HepG2 (cell line): ENCODE measurements around the gene VEZF1. TPM values are rescaled to one million over a fixed set of nuclear protein-coding genes. Genes with fewer than 3 reads are reported as not detected.

Source experiments
- ATF1 ChIP-seq: IDR thresholded peaks from 2 replicates; pipeline ENCODE4 v1.6.1; 2016; ENCODE audit warnings: mild to moderate bottlenecking, control low read depth
- CEBPB ChIP-seq: IDR thresholded peaks from 2 replicates; pipeline ENCODE4 v1.6.1; 2011; ENCODE audit warnings: low read depth, low read length, improper control_type of control experiment, borderline replicate concordance
- GLMP ChIP-seq: sonication (generic); formaldehyde crosslinking; IDR thresholded peaks from 2 replicates; pipeline ENCODE4 v1.9.0; 2021; ENCODE audit warnings: missing genetic modification reagents, mild to moderate bottlenecking, borderline replicate concordance
- GZF1 ChIP-seq: sonication (generic); formaldehyde crosslinking; IDR thresholded peaks from 2 replicates; pipeline ENCODE4 v1.5.1; 2020; ENCODE audit warnings: mild to moderate bottlenecking, missing genetic modification reagents
- NCOA2 ChIP-seq: sonication (generic); formaldehyde crosslinking; IDR thresholded peaks from 2 replicates; pipeline ENCODE4 v1.8.0; 2022; ENCODE audit warnings: inconsistent platforms
- RARA ChIP-seq: IDR thresholded peaks from 2 replicates; pipeline ENCODE4 v1.6.1; 2016; ENCODE audit warnings: missing genetic modification reagents, missing compliant biosample characterization
- RARG ChIP-seq: sonication (generic); formaldehyde crosslinking; IDR thresholded peaks from 2 replicates; pipeline ENCODE4 v1.4.0; 2020; ENCODE audit warnings: low read depth, mild to moderate bottlenecking, missing genetic modification reagents
- SRSF1 ChIP-seq: fragments of 200-400 bp; formaldehyde crosslinking; optimal IDR thresholded peaks from 2 replicates; pipeline ENCODE3; 2017; ENCODE audit warnings: mild to moderate bottlenecking, low read depth, low read length, moderate library complexity
- U2AF1 ChIP-seq: fragments of 200-400 bp; formaldehyde crosslinking; optimal IDR thresholded peaks from 2 replicates; pipeline ENCODE3; 2017; ENCODE audit warnings: mild to moderate bottlenecking, low read depth, low read length
- ZNF101 ChIP-seq: sonication (generic); formaldehyde crosslinking; IDR thresholded peaks from 2 replicates; pipeline ENCODE4 v1.4.0; 2020; ENCODE audit warnings: mild to moderate bottlenecking, low read depth, missing genetic modification reagents, borderline replicate concordance
- ZNF207 ChIP-seq: fragments of 450-650 bp; IDR thresholded peaks from 2 replicates; pipeline ENCODE4 v1.6.1; 2016; ENCODE audit warnings: antibody characterized with exemption, borderline replicate concordance
- ZNF24 ChIP-seq: fragments of 450-650 bp; IDR thresholded peaks from 2 replicates; pipeline ENCODE4 v1.6.1; 2017; ENCODE audit warnings: antibody characterized with exemption, mild to moderate bottlenecking
- ZNF780A ChIP-seq: sonication (generic); formaldehyde crosslinking; IDR thresholded peaks from 2 replicates; pipeline ENCODE4 v1.8.0; 2022; ENCODE audit warnings: mild to moderate bottlenecking, missing genetic modification reagents, moderate library complexity
- ZNF841 ChIP-seq: sonication (generic); formaldehyde crosslinking; IDR thresholded peaks from 2 replicates; pipeline ENCODE4 v1.8.1; 2023; ENCODE audit warnings: missing genetic modification reagents, borderline replicate concordance
- polyA plus RNA-seq, 8 experiments: library from polyadenylated mRNA; depleted of rRNA in 3 of 8; stranded (reverse) in 7 of 8; unstranded in 1 of 8; fragments of >200 nt; fragmentation: Illumina TruSeq in 4 of 8; extraction: Trizol in 4 of 8; gene quantifications; 2 replicates each; pipeline versions ENCODE4 v1.2.1 to v1.2.3, GENCODE V29; 2011 to 2016; ENCODE audit warnings: low read depth in 4 of 8, missing spikeins in 1 of 8, mixed read lengths in 1 of 8; ENCODE audit not compliant: insufficient read depth in 1 of 8
- total RNA-seq, 5 experiments: library from RNA; depleted of rRNA; stranded (reverse); fragments of >200 nt; fragmentation: Illumina TruSeq; extraction: Trizol; gene quantifications; 2 replicates each; pipeline ENCODE4 v1.2.3, GENCODE V29; 2016; ENCODE audit warnings: low read depth in 1 of 5
- TF ChIP-seq, protein P1 (sequence below): sonication (generic); formaldehyde crosslinking; IDR thresholded peaks from 2 replicates; pipeline ENCODE4; 2020; ENCODE audit warnings: missing genetic modification reagents, mild to moderate bottlenecking, borderline replicate concordance
- TF ChIP-seq, protein P2 (sequence below): IDR thresholded peaks from 2 replicates; pipeline ENCODE4 v1.6.1; 2016
- TF ChIP-seq, protein P3 (sequence below): sonication (generic); formaldehyde crosslinking; IDR thresholded peaks from 2 replicates; pipeline ENCODE4 v1.4.0; 2020; ENCODE audit warnings: missing genetic modification reagents, mild to moderate bottlenecking, borderline replicate concordance

VEZF1 gene
- total and polyA plus RNA-seq, 2 of the 13 experiments (the other 11 are each of a cell fraction or from before 2014, with no cell fraction given): 45.9 to 49.7 TPM

- TF ChIP-seq, protein P1, sequence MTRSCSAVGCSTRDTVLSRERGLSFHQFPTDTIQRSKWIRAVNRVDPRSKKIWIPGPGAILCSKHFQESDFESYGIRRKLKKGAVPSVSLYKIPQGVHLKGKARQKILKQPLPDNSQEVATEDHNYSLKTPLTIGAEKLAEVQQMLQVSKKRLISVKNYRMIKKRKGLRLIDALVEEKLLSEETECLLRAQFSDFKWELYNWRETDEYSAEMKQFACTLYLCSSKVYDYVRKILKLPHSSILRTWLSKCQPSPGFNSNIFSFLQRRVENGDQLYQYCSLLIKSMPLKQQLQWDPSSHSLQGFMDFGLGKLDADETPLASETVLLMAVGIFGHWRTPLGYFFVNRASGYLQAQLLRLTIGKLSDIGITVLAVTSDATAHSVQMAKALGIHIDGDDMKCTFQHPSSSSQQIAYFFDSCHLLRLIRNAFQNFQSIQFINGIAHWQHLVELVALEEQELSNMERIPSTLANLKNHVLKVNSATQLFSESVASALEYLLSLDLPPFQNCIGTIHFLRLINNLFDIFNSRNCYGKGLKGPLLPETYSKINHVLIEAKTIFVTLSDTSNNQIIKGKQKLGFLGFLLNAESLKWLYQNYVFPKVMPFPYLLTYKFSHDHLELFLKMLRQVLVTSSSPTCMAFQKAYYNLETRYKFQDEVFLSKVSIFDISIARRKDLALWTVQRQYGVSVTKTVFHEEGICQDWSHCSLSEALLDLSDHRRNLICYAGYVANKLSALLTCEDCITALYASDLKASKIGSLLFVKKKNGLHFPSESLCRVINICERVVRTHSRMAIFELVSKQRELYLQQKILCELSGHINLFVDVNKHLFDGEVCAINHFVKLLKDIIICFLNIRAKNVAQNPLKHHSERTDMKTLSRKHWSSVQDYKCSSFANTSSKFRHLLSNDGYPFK: peak; percentile 75
- TF ChIP-seq RARG (CRISPR knock-in tag): no peak
- TF ChIP-seq ZNF841 (CRISPR knock-in tag): peak; percentile 4; the same call in 1 of the 2 replicates
- peak; percentile 43 for TF ChIP-seq RARA
- no peak for TF ChIP-seq ZNF101
- TF ChIP-seq, protein P2, sequence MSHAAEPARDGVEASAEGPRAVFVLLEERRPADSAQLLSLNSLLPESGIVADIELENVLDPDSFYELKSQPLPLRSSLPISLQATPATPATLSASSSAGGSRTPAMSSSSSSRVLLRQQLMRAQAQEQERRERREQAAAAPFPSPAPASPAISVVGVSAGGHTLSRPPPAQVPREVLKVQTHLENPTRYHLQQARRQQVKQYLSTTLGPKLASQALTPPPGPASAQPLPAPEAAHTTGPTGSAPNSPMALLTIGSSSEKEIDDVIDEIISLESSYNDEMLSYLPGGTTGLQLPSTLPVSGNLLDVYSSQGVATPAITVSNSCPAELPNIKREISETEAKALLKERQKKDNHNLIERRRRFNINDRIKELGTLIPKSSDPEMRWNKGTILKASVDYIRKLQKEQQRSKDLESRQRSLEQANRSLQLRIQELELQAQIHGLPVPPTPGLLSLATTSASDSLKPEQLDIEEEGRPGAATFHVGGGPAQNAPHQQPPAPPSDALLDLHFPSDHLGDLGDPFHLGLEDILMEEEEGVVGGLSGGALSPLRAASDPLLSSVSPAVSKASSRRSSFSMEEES (CRISPR knock-in tag): no peak
- TF ChIP-seq NCOA2 (CRISPR knock-in tag): no peak
- TF ChIP-seq ZNF24: no peak
- TF ChIP-seq GZF1 (CRISPR knock-in tag): no peak
- TF ChIP-seq GLMP (CRISPR knock-in tag): no peak
- 0 out of 2 replicates have a peak, but pooled peaks have one; percentile 71 for TF ChIP-seq ZNF780A (CRISPR knock-in tag)
- no peak for TF ChIP-seq ZNF207
- TF ChIP-seq ATF1 (CRISPR knock-in tag): peak; percentile 45; the same call in 1 of the 2 replicates
- TF ChIP-seq CEBPB: no peak
- peak; percentile 67 for TF ChIP-seq SRSF1
- TF ChIP-seq, protein P3, sequence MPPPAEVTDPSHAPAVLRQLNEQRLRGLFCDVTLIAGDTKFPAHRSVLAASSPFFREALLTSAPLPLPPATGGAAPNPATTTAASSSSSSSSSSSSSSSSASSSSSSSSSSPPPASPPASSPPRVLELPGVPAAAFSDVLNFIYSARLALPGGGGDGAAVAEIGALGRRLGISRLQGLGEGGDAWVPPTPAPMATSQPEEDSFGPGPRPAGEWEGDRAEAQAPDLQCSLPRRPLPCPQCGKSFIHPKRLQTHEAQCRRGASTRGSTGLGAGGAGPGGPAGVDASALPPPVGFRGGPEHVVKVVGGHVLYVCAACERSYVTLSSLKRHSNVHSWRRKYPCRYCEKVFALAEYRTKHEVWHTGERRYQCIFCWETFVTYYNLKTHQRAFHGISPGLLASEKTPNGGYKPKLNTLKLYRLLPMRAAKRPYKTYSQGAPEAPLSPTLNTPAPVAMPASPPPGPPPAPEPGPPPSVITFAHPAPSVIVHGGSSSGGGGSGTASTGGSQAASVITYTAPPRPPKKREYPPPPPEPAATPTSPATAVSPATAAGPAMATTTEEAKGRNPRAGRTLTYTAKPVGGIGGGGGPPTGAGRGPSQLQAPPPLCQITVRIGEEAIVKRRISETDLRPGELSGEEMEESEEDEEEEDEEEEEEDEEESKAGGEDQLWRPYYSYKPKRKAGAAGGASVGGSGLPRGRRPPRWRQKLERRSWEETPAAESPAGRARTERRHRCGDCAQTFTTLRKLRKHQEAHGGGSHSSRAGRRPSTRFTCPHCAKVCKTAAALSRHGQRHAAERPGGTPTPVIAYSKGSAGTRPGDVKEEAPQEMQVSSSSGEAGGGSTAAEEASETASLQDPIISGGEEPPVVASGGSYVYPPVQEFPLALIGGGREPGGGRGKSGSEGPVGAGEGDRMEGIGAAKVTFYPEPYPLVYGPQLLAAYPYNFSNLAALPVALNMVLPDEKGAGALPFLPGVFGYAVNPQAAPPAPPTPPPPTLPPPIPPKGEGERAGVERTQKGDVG (CRISPR knock-in tag): no peak
- TF ChIP-seq U2AF1: peak; percentile 30
Measured at GRCh38 chr17:57988301-57989250, 522 bp upstream of the VEZF1 start (continued).
